HG02571 (cell line): ENCODE results near the gene NKX6-1.

Experiments used
- ATAC-seq: cut with Tn5 transposase; IDR thresholded peaks from one replicate; pipeline ENCODE4 v1.9.1; 2021; ENCODE audit warnings: mild to moderate bottlenecking, moderate library complexity; ENCODE audit not compliant: unreplicated experiment

Gene NKX6-1

GRCh38 chr4:84498203-84498934 is 723 bp downstream of the NKX6-1 start:
- ATAC-seq = no peak

- no peak for ATAC-seq
Measured at GRCh38 chr4:84497504-84498202, 1.4 kb downstream of the NKX6-1 start.

GRCh38 chr4:84496706-84497503 is 2.2 kb downstream of the NKX6-1 start:
- no peak for ATAC-seq

GRCh38 chr4:84496331-84496705 is 2.8 kb downstream of the NKX6-1 start:
- ATAC-seq = no peak

GRCh38 chr4:84495794-84496261 is 3.3 kb downstream of the NKX6-1 start:
- ATAC-seq = no peak

- no peak for ATAC-seq
Measured at GRCh38 chr4:84495118-84495793, 3.8 kb downstream of the NKX6-1 start.

- ATAC-seq = no peak
Measured at GRCh38 chr4:84494531-84494930, 4.6 kb downstream of the NKX6-1 start.

GRCh38 chr4:84494076-84494475 is 5.0 kb downstream of the NKX6-1 start:
- ATAC-seq = no peak

GRCh38 chr4:84493092-84493850 is 5.8 kb downstream of the NKX6-1 start:
- no peak for ATAC-seq

- no peak for ATAC-seq
Measured at GRCh38 chr4:84492737-84493091, 6.4 kb downstream of the NKX6-1 start.

GRCh38 chr4:84492290-84492689 is 6.8 kb downstream of the NKX6-1 start:
- ATAC-seq = no peak

- no peak for ATAC-seq
Measured at GRCh38 chr4:84491481-84491880, 7.6 kb downstream of the NKX6-1 start.

GRCh38 chr4:84490663-84491062 is 8.4 kb downstream of the NKX6-1 start:
- ATAC-seq = no peak

GRCh38 chr4:84484236-84484635 is 14.9 kb downstream of the NKX6-1 start:
- ATAC-seq = no peak

GRCh38 chr4:84483688-84484087 is 15.4 kb downstream of the NKX6-1 start:
- ATAC-seq = no peak

GRCh38 chr4:84482564-84483563 is 16.2 kb downstream of the NKX6-1 start:
- no peak for ATAC-seq

- ATAC-seq = no peak
Measured at GRCh38 chr4:84481860-84482245, 17.2 kb downstream of the NKX6-1 start.

GRCh38 chr4:84481077-84481859 is 17.8 kb downstream of the NKX6-1 start:
- ATAC-seq = no peak
